Kasumi-1 (cell line): Measurements from ENCODE around the gene RPS15.

Source experiments
- DNase-seq, 2 experiments: peaks; one replicate each; lab custom pipeline; 2025; lab: John Stamatoyannopoulos, UW

The RPS15 gene

GRCh38 chr19:1438035-1438932 is at the start of gene RPS15:
Gene RPS15 (plus strand): TSS chr19:1438396. CDS start chr19:1438426, 30 bp downstream.
- DNase-seq: peak; percentile 87 to 91

- DNase-seq: no peak
Measured at GRCh38 chr19:1388637-1389026, 49.6 kb upstream of the RPS15 start.

- DNase-seq: no peak
Measured at GRCh38 chr19:1389033-1389940, 48.9 kb upstream of the RPS15 start.

GRCh38 chr19:1390890-1391423 is 47.2 kb upstream of the RPS15 start:
- DNase-seq: no peak

GRCh38 chr19:1392407-1392806 is 45.8 kb upstream of the RPS15 start:
- no peak for DNase-seq

GRCh38 chr19:1392939-1393530 is 45.2 kb upstream of the RPS15 start:
- no peak for DNase-seq

GRCh38 chr19:1393841-1394240 is 44.4 kb upstream of the RPS15 start:
- DNase-seq: no peak

GRCh38 chr19:1394252-1395193 is 43.7 kb upstream of the RPS15 start:
- no peak for DNase-seq

- no peak for DNase-seq
Measured at GRCh38 chr19:1395194-1396018, 42.8 kb upstream of the RPS15 start.

GRCh38 chr19:1396019-1396767 is 42.0 kb upstream of the RPS15 start:
- DNase-seq: peak; percentile 54 to 70

GRCh38 chr19:1396768-1397679 is 41.2 kb upstream of the RPS15 start:
- DNase-seq: no peak

- DNase-seq: peak in 1 of 2 experiments; percentile 1
Measured at GRCh38 chr19:1397838-1398237, 40.4 kb upstream of the RPS15 start.

GRCh38 chr19:1399079-1399478 is 39.1 kb upstream of the RPS15 start:
- DNase-seq: no peak

GRCh38 chr19:1399745-1400144 is 38.5 kb upstream of the RPS15 start:
- DNase-seq: no peak

GRCh38 chr19:1400281-1401137 is 37.7 kb upstream of the RPS15 start:
- peak; percentile 13 to 20 for DNase-seq

GRCh38 chr19:1401138-1401888 is 36.9 kb upstream of the RPS15 start, which contains the start of gene GAMT:
Gene GAMT (minus strand): TSS chr19:1401542. CDS start chr19:1401476, 66 bp downstream.
- peak; percentile 25 to 49 for DNase-seq
